HG02970 (cell line): Measurements from ENCODE around the gene PDE8B.

Experiments
- ATAC-seq: cut with Tn5 transposase; IDR thresholded peaks from one replicate; pipeline ENCODE4 v1.9.1; 2021; ENCODE audit warnings: mild to moderate bottlenecking, moderate library complexity, moderate number of reproducible peaks; ENCODE audit not compliant: unreplicated experiment, low FRiP score

Gene PDE8B

DNA sequence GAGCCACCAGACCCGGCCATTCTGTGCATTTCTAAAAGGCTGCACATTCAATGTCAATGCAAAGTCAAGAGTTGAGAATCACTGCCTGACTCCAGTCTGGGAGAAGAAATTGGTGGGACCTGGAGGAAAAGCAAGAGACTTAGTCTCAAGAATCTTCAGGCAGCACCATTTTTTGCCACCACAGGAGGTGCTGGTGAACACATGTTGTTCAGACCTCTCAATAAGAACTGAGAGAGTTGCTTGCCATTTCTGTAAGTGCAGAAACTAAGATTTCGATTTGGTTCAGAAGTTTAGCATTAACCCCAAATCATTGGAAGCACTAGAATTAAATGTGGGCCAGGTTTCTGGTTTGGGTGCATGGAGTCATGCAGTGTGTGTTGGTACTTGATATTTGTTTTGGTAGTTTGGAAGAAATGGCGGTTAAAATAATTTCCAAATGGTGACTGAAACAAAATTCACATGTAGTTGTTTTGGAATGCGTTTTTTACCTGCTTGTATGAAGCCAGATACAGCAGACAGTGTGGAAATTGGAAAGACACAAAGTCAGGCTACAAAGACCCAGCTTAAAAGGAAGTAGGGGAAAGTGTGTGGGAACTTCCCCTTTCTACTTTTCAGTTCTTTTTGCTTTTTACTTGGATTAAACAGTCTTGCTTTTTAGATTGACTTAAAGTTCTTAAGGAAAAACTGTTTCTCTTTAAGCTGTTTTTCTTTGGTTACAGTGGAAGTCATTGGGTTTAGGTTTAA, 20.4 kb downstream of the PDE8B start:
- no peak for ATAC-seq

DNA sequence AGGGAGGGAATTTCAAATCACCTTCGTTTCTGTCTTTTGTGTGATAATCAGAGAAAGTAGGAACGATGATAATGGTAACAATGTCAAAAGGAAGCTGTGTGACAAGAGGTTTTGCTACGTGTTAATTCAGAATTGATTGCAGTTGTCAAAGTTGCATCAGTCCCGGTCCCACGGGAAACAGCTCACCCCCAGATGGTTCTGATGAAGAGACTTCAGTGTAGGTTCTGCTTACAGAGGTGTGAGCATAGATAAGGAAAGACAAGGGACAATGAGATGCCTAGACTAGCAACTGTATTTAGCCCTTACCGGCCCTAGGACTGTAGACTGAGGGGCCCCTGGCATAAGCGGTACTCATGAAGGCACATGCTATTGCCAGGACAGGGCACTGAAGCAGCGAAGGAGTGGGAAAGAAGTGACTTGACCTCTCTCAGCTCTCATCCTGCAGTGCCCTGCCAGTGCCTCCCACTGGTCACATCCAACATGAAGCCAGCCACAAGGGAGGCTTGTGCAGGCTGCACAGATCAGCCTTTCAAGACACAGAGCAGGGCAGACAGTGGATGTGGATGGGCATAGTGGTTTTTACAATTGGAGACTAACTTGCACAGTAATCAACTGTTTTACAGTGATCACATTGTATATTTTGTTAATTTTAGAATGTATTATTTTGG, 21.1 kb downstream of the PDE8B start:
- no peak for ATAC-seq

DNA sequence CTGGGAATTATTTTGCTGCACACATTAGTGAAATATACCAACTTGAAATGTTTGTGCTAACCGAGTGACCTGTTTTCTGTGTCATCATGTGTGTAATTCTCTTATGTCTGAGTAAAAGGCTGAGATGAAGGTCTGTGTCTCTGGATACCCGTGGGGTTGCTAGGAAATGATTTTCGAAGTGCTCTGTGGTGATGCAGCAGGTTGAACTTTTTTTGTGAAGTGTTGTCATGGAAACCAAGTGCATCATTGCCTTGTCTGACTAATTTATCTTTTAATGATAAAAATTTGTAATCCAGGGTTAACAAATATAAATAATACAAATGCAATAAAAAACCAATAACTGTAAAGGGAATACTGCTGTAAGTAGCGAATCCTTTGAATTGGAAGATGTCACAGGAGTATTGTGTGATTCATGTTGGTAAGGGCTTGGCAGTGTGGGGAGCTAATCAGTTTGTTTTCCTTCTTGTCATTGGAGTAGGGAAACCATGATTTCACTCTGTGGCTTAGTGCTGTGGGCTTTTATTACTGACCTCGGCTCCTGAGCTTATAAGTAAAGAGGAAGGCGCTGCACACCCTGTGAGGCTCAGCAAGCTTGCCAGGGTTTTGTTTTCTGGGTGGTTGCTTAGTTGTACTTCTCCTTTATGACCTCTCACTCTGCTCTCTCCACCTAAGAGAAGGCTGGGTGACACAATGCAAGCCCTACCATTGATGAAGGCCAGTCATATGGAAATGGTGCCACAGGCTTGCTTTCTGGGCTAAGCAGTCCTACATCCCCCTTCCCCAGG, 22.3 kb downstream of the PDE8B start:
- no peak for ATAC-seq

DNA sequence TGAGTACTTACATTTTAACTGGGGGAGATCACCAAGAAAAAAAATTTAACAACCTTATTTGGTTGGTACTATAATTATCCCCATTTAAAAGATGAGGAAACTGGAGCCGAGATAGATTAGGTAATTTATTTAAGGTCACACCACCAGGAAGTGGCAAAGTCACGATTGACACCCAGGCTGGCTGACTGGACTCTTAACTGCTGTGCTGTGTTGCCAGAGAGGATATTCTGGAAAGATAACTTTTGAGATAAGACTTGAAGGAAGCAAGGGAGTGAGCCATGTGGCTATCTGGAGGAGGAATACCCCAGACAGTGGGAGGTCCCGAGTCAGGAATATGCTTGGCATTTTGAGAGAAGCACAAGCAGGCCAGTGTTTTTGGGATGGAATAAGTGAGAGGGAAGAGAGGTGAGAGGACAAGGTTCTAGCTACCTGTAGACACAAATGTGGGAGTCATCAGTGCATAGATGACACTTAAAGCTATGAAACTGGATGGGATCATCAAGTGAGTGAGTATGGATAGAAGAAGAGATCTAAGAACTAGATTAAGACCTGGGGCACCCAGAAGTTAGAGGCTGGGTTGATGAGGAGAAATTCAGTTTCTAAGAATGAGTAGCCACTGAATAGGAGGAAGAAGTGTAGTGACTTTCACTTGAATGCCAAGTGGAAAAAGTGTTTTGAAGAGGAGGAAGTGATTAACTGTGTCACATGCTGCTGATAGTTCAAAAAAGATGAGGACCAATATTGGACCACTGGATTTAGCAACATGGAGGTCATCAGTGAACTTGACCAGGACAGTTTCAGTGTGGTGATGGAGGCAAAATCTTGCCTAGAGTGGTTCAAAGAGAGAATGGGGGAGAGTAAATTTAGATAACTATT, 25.6 kb downstream of the PDE8B start:
- ATAC-seq = no peak

DNA sequence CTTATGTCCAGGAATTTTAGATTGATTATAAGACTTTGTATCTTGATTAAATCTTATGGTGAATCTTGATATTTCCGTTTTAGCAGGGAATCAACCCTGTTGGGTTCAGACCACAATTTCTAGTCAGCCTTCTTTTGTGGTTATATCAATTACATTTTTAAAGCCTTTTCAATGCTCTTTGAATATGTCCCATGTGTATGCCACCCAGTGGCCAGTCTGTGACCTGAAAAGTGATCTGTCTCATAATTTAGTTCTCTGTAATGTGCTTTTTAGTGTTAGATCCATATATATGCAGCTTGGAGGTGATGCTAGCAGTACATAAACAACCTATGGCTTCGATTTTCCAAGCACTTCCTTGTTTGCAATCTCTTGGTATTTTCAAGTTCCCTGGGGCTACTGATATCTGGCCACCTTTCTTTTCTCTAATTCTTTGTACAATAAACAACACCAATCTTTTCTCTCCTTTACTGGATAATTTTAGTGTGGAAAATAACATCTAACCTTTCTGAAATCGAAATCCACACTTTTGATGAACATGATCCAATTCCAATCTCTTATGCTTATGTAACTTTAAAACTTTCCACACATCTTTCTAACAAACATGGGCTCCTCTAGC, 28.8 kb downstream of the PDE8B start:
- no peak for ATAC-seq

DNA sequence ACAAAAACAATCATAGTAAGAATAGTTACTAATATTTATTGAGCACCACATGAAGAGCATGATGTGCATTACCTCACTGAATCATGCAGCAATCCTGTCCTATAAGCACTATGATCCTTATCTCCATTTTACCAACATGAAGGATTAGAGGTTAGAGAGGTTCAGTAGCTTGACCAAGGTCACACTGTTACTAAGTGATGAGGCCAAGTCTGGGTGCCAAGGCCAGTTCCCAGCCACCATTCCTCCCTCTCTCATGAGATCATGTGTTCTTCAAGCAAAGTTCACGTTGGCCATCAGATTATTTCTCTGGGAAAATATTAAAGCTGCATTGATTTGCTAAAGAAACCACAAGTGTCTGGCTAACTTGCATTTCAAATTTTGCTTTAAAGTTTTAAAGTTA, 31.0 kb downstream of the PDE8B start:
- no peak for ATAC-seq

DNA sequence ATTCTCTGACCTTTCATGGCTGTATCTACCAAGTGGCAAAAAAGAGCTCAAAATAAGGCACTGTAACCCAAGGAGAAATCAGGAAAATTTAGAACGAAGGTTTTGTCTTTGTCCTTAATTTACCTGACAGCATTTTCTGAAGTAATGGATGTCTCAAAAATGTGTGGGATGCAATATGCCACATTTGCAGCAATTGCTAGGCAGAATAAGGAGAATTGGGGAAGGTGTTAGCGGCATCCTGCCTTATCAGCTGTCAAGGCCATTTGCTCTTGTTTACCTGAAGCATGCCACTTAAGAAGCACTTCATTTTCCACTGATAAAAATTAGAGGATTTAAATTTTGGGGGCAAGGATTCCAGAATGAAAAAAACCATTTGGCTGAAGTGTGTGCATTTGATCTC, 39.0 kb downstream of the PDE8B start:
- no peak for ATAC-seq

DNA sequence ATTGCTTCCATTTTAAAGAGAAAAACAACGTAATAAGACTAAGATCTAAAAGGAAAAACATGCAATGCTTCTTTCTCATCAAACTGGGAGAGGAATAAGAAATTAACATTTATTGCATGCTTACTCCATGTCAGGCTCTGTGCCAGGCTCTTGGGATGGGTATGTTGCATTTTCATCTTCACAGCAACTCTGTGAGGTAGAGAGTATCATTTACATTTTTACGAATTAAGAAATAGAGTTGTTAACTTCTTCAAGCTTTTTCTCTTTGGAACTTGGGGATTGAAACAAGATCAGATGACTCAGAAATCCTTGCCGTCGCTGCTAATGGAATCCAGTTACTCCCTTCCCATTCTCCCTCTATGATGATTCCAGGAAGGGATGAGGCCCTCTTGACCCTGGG, 39.5 kb downstream of the PDE8B start:
- ATAC-seq = no peak

DNA sequence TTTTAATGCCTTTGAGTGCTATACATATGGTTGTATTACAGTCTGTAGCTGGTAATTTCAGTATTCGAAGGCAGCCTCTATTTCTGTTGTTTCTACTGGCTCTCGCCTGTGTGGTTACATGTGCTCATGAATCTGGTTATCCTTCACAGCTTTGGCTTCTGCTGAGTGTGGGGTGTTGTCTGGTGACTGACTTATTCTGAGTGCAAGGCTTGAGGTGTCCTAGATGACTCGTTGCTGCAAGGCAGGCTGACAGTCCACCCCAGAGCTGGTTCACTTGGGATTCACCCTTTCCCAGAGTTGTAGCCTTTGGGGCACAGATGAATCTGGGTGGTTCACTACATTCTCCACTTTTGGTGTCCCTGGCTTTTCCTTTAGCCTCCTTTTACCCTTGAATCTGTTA, 41.4 kb downstream of the PDE8B start:
- no peak for ATAC-seq

DNA sequence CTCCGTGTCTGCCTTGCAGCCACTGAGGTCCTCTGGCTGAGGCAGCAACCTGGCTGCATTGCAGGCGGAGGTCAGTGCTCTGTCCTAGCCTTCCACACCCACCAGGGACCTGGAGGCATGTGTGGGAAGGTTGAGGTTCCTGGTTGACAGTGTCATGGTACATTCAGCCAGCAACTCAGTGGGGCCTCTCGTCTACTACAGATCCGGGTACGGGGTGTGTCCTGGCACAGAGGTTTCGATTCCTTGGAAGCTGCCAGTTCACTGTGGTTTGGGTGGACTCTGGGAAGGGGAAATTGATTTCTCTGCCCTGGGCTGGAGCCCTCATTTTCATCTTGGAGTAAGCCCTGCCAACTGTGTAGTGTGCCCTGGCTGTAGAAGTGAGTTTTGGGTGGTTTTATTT, 45.1 kb downstream of the PDE8B start:
- no peak for ATAC-seq

DNA sequence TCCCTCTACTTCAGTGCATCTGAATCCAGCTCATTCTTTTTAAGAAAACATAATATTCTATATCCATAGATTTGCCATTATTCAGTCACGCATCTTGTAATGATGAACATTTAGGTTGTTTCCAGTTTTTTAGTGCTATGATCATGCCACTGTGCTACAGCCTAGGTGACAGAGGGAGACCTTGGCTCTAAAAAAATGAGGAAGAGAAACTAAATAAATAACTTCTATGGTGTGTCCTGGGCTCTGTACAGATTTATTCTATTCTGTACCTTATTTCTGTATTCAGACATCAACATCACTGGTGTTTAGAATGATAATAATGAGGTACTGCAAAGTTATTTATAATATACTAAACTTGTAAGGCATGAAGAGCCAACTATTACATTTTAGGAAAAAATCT, 45.9 kb downstream of the PDE8B start:
- no peak for ATAC-seq

DNA sequence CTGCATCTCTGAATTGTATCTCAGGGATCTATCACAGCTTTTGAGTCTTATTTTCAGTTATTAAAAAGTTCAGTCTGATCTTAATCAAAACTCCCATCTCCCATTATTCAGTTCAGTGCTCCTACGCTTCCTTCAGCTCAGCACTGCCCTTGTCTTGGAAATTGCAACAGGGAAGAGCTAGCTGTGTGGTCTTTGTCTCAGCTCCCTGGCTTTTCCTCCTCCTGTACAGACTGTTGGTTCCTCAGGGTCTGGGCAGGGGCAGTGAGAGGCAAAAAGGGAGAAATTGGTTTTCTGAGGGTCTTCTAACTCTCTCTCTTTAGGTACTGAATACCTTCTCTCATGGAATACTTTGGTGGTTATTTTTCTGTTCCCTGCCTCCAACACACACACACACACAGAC, 48.2 kb downstream of the PDE8B start:
- no peak for ATAC-seq

DNA sequence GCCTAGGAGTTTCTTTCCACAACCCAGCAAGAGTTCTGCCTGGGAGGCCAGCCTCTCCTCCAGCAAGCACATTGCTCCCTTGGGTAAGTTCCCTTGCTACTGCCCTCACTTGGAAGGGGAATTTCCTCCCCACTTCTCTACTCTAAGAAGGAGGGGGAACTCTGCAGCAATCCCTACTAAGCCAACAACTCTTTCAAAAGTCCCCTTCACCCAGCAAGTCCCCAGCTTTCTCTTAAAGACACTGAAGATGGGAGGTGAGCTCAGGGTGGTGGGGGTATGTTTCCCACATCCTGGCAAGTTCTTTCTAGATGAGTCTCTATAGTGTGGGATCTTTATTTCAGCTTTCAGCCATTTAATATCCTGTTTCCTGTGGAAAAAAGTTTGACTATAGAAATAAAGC, 49.0 kb downstream of the PDE8B start:
- no peak for ATAC-seq

DNA sequence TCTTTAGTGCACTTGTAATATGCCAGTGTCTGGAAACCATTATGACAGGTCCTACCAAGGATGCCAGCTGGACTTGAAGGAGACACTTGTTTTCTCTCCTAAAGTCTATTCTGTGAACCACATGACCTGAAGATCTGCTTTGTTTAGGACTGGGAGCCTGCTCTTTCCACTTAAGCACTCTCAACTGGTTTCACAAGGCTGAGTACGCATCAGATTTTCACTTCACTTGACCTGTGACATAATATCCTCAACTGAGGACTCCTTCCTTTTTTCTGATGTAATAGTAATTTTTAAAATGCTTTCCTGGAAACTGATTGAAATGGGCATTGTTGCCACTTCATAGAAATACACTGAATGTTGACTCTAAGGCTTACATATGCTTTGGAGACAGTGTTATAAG, 52.2 kb downstream of the PDE8B start:
- ATAC-seq = no peak

DNA sequence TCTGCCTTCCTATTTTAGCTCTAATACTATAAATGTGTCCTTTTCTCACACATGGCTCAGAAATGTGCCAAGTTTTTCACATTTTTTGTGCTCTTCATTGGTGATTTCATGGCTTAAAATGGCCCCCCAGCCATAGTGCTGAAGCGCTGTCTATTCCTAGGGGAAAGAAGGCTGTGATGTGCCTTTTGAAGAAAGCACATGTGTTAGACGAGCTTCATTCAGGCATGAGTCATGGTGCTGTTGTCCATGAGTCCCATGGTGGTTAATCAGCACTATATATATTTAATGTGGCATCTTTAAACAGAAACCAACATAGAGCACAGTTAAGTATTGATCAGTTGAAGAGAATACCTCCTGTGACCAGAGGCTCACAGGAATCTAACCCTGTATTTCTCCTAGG, 55.8 kb downstream of the PDE8B start:
- no peak for ATAC-seq

DNA sequence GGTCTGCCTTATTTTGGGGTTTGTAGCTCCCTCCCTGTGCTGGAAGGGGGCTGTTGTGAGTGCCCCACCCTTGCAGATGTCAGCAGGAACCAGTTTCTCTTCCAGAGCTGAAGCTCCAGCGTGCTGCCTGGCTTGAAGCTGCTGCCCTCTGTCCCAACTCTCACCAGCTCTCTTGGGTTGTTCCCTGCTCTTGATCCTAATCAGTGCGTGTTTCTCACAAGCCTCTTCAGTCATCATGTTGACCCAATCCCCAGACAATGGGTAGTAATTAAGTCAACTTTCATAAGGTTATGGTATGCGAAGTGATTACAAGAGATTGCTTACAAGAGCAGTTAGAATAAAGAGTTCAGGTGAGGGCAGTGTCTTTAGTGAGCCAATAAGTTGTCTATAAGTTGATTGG, 57.0 kb downstream of the PDE8B start:
- ATAC-seq = no peak

DNA sequence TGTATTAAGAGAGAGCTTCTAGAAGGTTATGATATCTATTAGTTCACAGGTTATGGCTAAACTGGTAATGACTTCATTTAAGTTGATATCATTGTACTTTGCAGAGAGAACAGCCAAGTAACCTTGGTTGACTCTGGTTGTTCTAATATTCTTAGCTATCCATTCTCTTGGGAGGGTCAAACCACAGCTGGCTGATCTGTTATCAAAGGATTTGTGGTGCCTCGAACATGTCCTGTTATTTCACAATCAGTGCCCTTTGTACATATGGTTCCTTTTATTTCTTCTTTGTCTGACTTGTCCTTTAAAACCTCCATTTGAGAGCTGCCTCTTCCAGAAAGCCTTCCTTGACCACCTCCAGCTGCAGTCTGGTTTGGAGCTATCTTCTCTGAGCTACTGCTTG, 61.7 kb downstream of the PDE8B start:
- no peak for ATAC-seq

DNA sequence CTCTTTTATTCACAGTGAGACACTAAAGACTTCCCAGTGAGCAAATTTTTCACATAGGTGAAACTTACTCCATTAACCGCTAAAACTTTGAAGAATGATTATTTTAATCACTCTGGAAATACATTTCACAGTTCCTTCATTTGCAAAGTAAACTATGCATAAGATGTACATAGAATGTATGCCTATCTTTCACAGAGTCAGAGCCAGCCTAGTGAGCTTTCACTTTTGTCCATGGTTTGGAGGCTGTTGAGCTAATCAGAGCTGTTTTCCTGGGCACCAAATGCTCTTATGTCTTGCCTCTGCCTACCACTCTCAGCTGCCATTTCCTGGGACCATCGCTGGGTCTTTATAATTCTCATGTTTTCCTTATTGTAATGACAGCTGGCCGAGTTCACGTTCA, 67.3 kb downstream of the PDE8B start:
- no peak for ATAC-seq

DNA sequence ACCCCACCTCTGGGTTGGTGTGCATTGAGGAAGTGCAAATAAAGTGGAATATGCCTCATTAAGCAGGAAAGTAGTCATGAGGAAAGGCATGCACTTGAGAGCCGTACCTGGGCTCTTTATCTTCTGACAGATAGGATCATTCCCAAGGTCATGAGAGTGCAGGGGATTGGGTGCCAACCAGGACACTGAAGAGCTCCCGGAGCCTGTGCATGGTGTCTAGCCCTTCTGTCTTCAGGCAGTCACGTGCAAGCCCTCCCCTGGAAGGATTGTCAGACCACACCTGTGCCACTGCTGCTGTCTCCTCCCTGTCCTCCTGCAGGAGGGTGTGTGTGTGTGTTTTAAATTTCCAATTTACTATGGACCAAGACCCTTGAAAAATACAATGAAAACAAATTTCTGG, 69.6 kb downstream of the PDE8B start:
- no peak for ATAC-seq

DNA sequence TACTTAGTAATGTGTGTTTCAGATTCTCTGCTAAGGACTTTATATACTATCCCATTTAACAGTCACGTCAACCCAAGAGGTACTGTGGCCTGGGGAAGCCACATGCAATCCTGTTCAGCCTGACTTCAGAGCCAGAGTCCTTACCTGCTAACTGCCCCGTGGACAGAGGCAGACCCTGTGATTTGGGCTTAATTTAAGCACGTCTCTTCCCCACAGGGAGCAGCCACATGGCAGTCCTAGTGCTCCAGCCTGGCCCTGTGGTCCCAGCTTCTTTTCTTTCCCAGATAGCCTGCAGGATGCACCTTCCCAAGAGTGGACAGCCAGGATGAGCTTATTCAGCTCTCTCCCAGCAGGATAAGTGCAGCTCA, 71.5 kb downstream of the PDE8B start:
- ATAC-seq = no peak
